SU-DHL-6 (cell line): Measurements from ENCODE around the gene XPO6.

ENCODE experiments used
- EZH2phosphoT487 ChIP-seq: fragments of 200-600 bp; sonication (generic), shearing (Covaris generic); conservative IDR thresholded peaks from 2 replicates; pipeline ENCODE4 v1.6.1; 2018; ENCODE audit warnings: mild to moderate bottlenecking, antibody characterized with exemption, low read length, moderate library complexity, mixed read lengths
- TF ChIP-seq, protein P1 (sequence below): fragments of 200-600 bp; sonication (generic); IDR thresholded peaks from one replicate; pipeline ENCODE4 v1.5.1; 2017; ENCODE audit warnings: antibody characterized with exemption, mild to moderate bottlenecking, low read length, moderate library complexity; ENCODE audit not compliant: insufficient read depth, poor library complexity, severe bottlenecking

DNA sequence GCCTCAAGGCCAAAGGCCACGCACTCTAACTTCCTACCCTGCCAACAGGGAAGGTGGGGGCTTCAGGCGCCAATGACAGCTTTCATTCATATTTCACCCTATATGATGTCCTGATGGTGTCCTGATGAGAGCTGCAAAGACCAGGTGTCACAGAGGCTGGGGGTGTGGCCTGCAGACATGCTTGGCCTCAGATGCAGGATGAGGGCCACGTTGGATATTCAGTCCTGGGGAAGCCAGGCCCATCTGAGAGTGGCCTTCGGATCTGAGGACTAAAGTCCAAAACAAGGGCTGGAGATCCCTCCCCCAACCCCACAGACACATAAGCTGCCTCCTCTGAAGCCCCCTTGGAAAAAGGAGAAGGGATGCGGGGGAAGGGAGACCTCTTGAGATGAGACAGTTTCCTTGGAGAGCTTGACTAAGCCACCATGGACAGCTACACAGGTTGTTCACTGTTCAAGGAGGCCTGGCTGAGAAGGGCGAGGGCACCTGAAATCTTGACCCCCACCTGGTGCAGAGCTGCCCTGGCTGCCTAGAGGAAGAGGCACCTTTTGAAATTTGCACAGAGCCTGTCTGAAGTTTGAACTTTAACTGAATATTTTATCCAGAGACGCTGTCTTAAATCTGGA, 124.0 kb downstream of the XPO6 start:
- TF ChIP-seq, protein P1, sequence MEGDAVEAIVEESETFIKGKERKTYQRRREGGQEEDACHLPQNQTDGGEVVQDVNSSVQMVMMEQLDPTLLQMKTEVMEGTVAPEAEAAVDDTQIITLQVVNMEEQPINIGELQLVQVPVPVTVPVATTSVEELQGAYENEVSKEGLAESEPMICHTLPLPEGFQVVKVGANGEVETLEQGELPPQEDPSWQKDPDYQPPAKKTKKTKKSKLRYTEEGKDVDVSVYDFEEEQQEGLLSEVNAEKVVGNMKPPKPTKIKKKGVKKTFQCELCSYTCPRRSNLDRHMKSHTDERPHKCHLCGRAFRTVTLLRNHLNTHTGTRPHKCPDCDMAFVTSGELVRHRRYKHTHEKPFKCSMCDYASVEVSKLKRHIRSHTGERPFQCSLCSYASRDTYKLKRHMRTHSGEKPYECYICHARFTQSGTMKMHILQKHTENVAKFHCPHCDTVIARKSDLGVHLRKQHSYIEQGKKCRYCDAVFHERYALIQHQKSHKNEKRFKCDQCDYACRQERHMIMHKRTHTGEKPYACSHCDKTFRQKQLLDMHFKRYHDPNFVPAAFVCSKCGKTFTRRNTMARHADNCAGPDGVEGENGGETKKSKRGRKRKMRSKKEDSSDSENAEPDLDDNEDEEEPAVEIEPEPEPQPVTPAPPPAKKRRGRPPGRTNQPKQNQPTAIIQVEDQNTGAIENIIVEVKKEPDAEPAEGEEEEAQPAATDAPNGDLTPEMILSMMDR, result no peak
- TF ChIP-seq EZH2phosphoT487, result no peak
